Fibroblast of mammary gland (primary cell): Measurements from ENCODE around the gene ARHGEF1.

Experiments
- DNase-seq: peaks from one replicate; pipeline ENCODE4 v3.0.0-alpha.2; 2010; ENCODE audit warnings: low read depth
- H3K4me3 ChIP-seq: 2 replicates; pipeline ENCODE4 v1.5.1; 2011; ENCODE audit warnings: low read depth, mild to moderate bottlenecking, low read length, moderate library complexity; ENCODE audit not compliant: control insufficient read depth
- CTCF ChIP-seq: conservative IDR thresholded peaks from 2 replicates; pipeline ENCODE4 v1.5.1; 2011; ENCODE audit warnings: low read depth, low read length, inconsistent platforms; ENCODE audit not compliant: control insufficient read depth, insufficient read depth

Gene ARHGEF1

DNA sequence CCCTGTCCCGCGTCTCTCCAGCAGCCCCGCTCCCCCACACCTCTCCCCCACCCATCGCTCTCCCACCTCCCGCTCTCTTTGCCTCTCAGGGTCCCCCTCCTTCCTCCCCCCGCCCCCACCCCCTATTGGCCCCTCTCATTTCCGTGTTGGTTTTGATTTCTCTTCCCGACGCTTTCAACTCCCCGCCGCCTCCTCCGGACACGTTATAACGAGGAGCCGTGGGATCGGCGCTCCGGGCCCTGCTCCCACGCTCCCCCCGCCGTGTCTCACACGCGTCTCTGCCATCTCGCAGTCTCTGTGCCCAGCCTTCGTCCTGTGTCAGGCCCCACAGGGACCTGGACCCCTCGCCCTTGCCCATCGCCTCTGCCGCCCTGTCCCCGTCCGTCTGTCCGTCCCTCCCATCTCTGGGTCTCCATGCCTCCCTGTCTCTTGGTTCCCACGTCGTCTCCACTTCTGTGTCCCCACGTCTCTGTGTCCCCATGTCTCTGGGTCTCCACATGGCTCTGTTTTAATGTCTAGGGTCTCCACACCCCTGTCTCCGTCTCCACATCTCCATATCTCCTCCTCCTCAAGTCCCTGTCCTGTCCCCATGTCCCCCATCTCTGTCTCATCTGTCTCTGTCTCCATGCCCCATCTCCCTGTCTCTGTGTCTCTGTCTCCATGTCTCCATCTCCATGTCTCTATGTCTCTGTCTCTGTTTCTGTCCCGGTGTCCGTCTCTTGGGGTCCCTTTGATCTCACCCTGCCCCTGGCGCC is 32.2 kb downstream of the ARHGEF1 start:
- DNase-seq: no peak
- TF ChIP-seq CTCF: no peak
- H3K4me3 ChIP-seq: no peak overlapping the region

GRCh38 chr19:41915776-41916414 is 32.9 kb downstream of the ARHGEF1 start:
- no peak for TF ChIP-seq CTCF
- no peak overlapping the region for H3K4me3 ChIP-seq
- no peak for DNase-seq

DNA sequence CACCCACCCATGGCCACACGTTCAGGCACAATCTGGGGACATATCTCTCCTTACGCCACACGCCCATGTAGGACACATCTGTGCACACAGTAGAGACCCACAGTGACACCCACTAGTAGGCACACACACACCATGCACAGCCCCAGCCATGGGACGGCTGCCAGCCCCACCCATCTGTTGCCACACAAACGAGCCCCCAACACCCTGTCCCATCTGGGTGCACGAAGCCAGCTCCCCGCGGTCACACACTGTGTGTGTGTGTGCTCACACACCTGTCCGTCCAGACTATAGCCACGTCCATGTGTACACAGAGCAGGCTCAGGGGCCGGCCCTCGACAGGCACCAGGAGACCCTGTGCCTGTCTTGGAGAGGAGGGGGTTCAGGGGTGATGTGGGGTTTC is 34.7 kb downstream of the ARHGEF1 start:
- no peak overlapping the region for H3K4me3 ChIP-seq
- DNase-seq: no peak
- no peak for TF ChIP-seq CTCF

GRCh38 chr19:41918095-41918494 is 35.1 kb downstream of the ARHGEF1 start:
- no peak overlapping the region for H3K4me3 ChIP-seq
- no peak for DNase-seq
- TF ChIP-seq CTCF: no peak

DNA sequence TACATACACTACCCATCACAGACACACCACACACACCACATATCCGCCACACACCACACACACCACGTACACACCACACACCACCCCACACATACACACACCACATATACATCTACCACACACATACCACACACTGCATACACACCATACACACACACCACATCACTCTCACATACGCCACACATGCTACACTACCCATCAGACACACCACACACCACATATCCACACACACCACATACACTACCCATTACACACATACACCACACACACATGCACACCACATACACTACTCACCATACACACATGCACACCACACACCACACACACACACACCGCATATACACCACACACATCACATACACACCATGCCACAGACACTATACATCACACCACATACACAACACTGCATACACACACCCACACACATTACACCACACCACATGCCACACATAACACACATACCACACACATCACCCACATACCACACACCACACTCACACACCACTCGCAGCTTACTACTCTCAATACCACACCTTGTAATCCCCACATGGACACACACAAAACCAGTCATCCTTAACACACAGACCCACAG is 35.8 kb downstream of the ARHGEF1 start:
- TF ChIP-seq CTCF: no peak
- H3K4me3 ChIP-seq: no peak overlapping the region
- DNase-seq: no peak

DNA sequence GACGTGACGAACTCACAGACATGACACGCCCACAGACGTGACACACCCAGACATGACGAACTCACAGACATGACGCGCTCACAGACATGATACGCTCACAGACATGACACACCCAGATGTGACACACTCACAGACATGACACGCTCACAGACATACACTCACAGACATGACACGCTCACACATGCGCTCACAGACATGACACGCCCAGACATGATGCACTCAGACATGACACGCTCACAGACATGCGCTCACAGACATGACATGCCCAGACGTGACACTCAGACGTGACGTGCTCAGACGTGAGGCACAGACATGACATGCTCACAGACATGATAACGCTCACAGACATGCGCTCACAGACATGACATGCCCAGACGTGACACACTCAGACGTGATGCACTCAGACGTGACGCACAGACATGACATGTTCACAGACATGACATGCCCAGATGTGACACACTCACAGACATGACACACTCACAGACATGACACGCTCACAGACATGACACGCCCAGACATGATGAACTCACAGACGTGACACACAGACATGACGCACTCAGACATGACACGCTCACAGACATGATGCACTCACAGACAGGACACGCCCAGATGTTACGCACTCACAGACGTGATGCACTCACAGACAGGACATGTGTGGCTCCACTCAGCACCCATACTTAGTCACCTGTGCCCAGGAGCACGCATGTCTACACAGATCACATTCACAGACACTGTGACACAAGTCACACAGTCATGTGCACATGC is 37.1 kb downstream of the ARHGEF1 start:
- peak; percentile 31 for DNase-seq
- no peak for TF ChIP-seq CTCF
- no peak overlapping the region for H3K4me3 ChIP-seq
